Pancreas (tissue), 10 donors: ENCODE results near the gene CCDC196. TPM values are rescaled to one million over a fixed set of nuclear protein-coding genes. Genes with fewer than 3 reads are reported as not detected.
"Not testable (repeated sequence)": the region's sequence is repeated elsewhere in the genome, so short reads cannot be mapped to it uniquely, and the experiment has no call there.

Experiments used
- ATAC-seq, 4 donors: fragments of 200-7000 bp; cut with Tn5 transposase; one replicate each; pipeline versions ENCODE4 v1.8.0 to v1.9.1; 2020; ENCODE audit warnings: mild to moderate bottlenecking in 4 of 4, moderate library complexity in 4 of 4
- DNase-seq, 6 donors: peaks; one replicate each; pipeline ENCODE4 v3.0.0-alpha.2; 2020
- FAIRE-seq: peaks from 2 replicates; lab custom pipeline; 2012; peaks lifted over from hg19 to GRCh38; lab: Jason Lieb, UNC
- H3K27ac ChIP-seq, 4 donors: fragments of 200-600 bp; sonication (generic); 1 replicate in 3 of 4; 2 replicates in 1 of 4; pipeline versions ENCODE4 v1.5.0 to v1.8.0; 2020
- H3K27me3 ChIP-seq, 4 donors: fragments of 200-600 bp; one replicate each; pipeline ENCODE4 v1.8.0; 2021
- H3K36me3 ChIP-seq, 3 donors: fragments of 200-600 bp; sonication (generic) in 1 of 3; one replicate each; pipeline versions ENCODE4 v1.5.0 to v1.8.0; 2020 to 2021
- H3K4me1 ChIP-seq, 3 donors: fragments of 200-600 bp; one replicate each; pipeline ENCODE4 v1.8.0; 2021
- H3K4me3 ChIP-seq, 4 donors: fragments of 200-600 bp; sonication (generic) in 2 of 4; one replicate each; pipeline versions ENCODE4 v1.5.0 to v1.8.0; 2020 to 2021
- H3K9me3 ChIP-seq, 4 donors: fragments of 200-600 bp; one replicate each; pipeline ENCODE4 v1.8.0; 2021
- WGBS, 2 donors: extraction: QIAGEN DNeasy Blood & Tissue Kit; methylation state at CpG; one replicate each; pipeline ENCODE4 v1.1.7; 2013; 5-methylcytosine and 5-hydroxymethylcytosine counted together
- intact Hi-C, 3 donors: fragments of 100-400 bp; cut with DNase I; formaldehyde crosslinking; loops; one replicate each; pipeline versions ENCODE4 v1.11.1 to v1.14.2; 2022
- polyA plus RNA-seq, 2 donors: library from polyadenylated mRNA; stranded (reverse); fragments of 200-250 nt; gene quantifications; one replicate each; pipeline ENCODE4 v1.2.3, GENCODE V29; 2013
- total RNA-seq, 6 donors: library from RNA; stranded (reverse); fragmentation: NEBNext Ultra II Directional in 4 of 6; extraction: Animal tissue kit (Norgen Biotek cat#: 25700) in 4 of 6; gene quantifications; one replicate each; pipeline versions ENCODE4 v1.2.1 to v1.2.4, GENCODE V29; 2021 to 2023
- TF ChIP-seq, protein P1 (sequence below), 4 donors: fragments of 200-600 bp; sonication (generic) in 3 of 4; IDR thresholded peaks; one replicate each; pipeline versions ENCODE4 v1.5.0 to v1.8.0; 2021; ENCODE audit warnings: antibody characterized with exemption in 4 of 4
- donor health status: healthy with polysubstance abuse.
- donor health status: DM: no; HTN: no; CAD: no; lungs with moderate emphysema.
- donor health status: DM: no; HTN: no; CAD: no.
- donor health status: control.
- donor health status: control.
- donor health status: Bipolar disorder and iron deficiency.
- donor health status: DM: yes; HTN: yes; CAD: no.
- donor health status: DM: no; HTN: no; CAD: no.
- donor health status: DM: no; HTN: no; CAD: no.
- donor health status: DM: yes; HTN: yes; CAD: no.

The CCDC196 gene
- total and polyA plus RNA-seq, 8 donors: 0.43 to 6.6 (median 1.4) TPM; not detected in 2

- 7 to 14% methylated on average over 4 of the region's 4 CpGs for WGBS, 2 donors
- TF ChIP-seq, protein P1, sequence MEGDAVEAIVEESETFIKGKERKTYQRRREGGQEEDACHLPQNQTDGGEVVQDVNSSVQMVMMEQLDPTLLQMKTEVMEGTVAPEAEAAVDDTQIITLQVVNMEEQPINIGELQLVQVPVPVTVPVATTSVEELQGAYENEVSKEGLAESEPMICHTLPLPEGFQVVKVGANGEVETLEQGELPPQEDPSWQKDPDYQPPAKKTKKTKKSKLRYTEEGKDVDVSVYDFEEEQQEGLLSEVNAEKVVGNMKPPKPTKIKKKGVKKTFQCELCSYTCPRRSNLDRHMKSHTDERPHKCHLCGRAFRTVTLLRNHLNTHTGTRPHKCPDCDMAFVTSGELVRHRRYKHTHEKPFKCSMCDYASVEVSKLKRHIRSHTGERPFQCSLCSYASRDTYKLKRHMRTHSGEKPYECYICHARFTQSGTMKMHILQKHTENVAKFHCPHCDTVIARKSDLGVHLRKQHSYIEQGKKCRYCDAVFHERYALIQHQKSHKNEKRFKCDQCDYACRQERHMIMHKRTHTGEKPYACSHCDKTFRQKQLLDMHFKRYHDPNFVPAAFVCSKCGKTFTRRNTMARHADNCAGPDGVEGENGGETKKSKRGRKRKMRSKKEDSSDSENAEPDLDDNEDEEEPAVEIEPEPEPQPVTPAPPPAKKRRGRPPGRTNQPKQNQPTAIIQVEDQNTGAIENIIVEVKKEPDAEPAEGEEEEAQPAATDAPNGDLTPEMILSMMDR (IDR thresholded peaks at IDR 0.05): no peak
- Histone ChIP-seq H3K27me3 (no peaks in the 10 kb centered on the region), H3K27ac (peak overlapping the region in 3 of 4 donors; percentile 13 to 69 (median 62)), H3K36me3 (no peaks in the 10 kb centered on the region), H3K4me3 (peak overlapping the region in 1 of 4 donors; percentile 3), H3K4me1 (peaks cover 12 to 22% (median 19%) of the 10 kb centered on the region in 3 donors), H3K9me3 (no peaks in the 10 kb centered on the region)
- DNase-seq: peak in 3 of 6 donors; percentile 32 to 49 (median 47)
- intact Hi-C loops: no loop called here
- peak; percentile 84 to 88 (median 87) for ATAC-seq
- FAIRE-seq: no peak
Observed at GRCh38 chr14:66496188-66496807, 10.1 kb downstream of the CCDC196 start.

DNA sequence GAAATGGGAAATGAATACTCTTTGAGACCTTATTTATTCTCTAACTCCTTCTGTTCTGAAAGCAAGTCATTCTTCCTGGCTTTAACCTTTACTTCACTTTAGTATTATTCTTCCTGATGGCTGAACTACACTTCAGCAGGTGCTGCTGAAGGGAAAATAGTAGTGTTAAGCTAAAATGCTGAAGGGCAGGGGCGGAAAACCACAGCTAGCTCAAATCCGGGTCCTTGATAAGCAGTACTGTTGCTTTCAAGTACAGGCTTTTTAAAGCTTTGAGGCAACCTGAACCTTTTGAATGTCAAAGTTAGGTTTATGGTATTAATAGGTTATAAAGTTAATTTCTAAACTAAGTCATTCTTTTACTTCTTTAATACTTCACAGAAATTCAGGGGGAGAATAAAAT lies 10.7 kb downstream of the CCDC196 start:
- Histone ChIP-seq H3K27me3 (no peaks in the 10 kb centered on the region), H3K27ac (peak overlapping the region in 2 of 4 donors; percentile 62 to 69), H3K9me3 (no peaks in the 10 kb centered on the region), H3K4me1 (peaks cover 13 to 26% (median 26%) of the 10 kb centered on the region in 3 donors), H3K4me3 (peak overlapping the region in 1 of 4 donors; percentile 3), H3K36me3 (no peaks in the 10 kb centered on the region)
- FAIRE-seq (no peak), DNase-seq (peak in 1 of 6 donors; percentile 17), ATAC-seq (peak in 3 of 4 donors; percentile 8 to 22 (median 22))
- TF ChIP-seq, protein P1 (IDR thresholded peaks at IDR 0.05): no peak
- 16 to 24% methylated on average over 2 of the region's 2 CpGs for WGBS, 2 donors
- intact Hi-C loops: no loop called here

DNA sequence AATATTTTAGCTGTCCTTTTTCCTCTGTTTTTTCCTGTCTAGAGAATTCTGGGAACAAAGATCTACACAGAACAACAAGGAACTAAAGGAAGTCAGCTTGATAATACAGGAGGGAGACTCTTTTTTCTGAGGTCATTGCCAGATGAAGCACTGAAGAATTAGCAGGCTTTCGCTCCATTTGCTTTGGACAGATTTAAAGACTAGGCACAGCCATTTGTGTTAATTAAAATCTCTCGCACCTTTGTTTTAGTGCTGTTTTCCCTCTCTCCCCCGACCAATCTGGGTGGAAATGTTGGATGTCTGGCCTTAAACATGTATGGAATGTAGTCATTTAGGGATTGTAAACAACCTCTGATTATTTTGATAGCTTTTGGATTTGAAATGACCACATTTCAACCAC lies 12.1 kb downstream of the CCDC196 start:
- peaks cover 13 to 38% (median 31%) of the 10 kb centered on the region in 3 donors for H3K4me1 ChIP-seq
- ATAC-seq (no peak), DNase-seq (no peak), FAIRE-seq (no peak)
- H3K9me3 ChIP-seq: no peaks in the 10 kb centered on the region
- intact Hi-C loops: no loop called here
- no peaks in the 10 kb centered on the region for H3K27me3 ChIP-seq
- WGBS, 2 donors: 72 to 73% methylated on average over 3 of the region's 3 CpGs
- H3K4me3 ChIP-seq: no peak overlapping the region
- no peak overlapping the region for H3K27ac ChIP-seq
- TF ChIP-seq, protein P1 (IDR thresholded peaks at IDR 0.05): no peak
- H3K36me3 ChIP-seq: no peaks in the 10 kb centered on the region

DNA sequence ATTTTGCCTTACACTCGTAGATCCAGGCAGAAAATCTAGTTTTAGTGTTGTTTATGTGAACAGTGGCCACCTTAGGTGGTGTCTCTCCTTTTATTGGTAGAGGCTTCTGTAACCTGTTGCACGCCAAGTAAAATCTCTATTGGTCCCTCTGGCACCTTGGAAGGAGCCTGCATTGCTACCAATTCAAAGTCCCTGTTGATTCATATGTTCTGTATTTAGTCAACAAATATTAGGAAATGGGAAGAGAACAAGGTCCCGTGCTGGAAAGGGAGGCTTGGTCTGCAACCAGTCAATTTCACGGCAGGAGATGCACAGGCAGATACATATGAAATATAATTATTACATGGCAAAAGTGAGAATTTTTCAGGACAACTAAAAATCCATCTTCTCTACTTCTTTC lies 15.4 kb downstream of the CCDC196 start:
- H3K27ac ChIP-seq: peak overlapping the region in 1 of 4 donors; percentile 29
- intact Hi-C loops: no loop called here
- peaks cover 10 to 44% (median 36%) of the 10 kb centered on the region in 3 donors for H3K4me1 ChIP-seq
- ATAC-seq (peak; percentile 29 to 61 (median 41)), FAIRE-seq (no peak), DNase-seq (no peak)
- WGBS, 2 donors: 34 to 42% methylated on average over 4 of the region's 4 CpGs
- TF ChIP-seq, protein P1 (IDR thresholded peaks at IDR 0.05): no peak
- H3K9me3 ChIP-seq: no peaks in the 10 kb centered on the region
- H3K4me3 ChIP-seq: no peak overlapping the region
- no peaks in the 10 kb centered on the region for H3K36me3 ChIP-seq
- no peaks in the 10 kb centered on the region for H3K27me3 ChIP-seq

DNA sequence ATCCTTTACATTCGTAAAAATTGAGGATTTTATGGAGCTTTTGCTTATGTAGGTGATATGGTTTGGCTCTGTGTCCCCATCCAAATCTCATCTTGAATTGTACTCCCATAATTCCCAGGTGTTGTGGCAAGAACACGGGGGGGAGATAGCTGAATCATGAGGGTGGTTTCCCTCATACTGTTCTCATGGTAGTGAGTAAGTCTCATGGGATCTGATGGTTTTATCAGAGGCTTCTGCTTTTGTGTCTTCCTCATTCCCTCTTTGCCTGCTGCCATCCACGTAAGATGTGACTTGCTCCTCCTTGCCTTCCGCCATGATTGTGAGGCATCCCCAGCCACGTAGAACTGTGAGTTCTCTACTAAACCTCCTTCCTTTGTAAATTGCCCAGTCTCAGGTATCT lies 16.7 kb downstream of the CCDC196 start:
- WGBS, 2 donors: 94% methylated on average over 5 of the region's 5 CpGs
- intact Hi-C loops, H3K27me3 ChIP-seq, DNase-seq, H3K4me3 ChIP-seq, ATAC-seq, H3K36me3 ChIP-seq, H3K27ac ChIP-seq, FAIRE-seq, H3K9me3 ChIP-seq: not testable (repeated sequence)
- H3K4me1 ChIP-seq: peaks cover 3 to 37% (median 25%) of the 10 kb centered on the region in 3 donors
